Measurements from ENCODE around the gene OR2L2. TPM values are rescaled to one million over a fixed set of nuclear protein-coding genes. Genes with fewer than 3 reads are reported as not detected.

The OR2L2 gene
- under 1 TPM in 1 of 6 experiments, not detected in 5; 0.17 TPM for total RNA-seq
- long read RNA-seq: 0 reads

GRCh38 chr1:248029770-248030169, at the start of gene OR2L2:
Gene OR2L2 (plus strand): TSS chr1:248030070. CDS start chr1:248038268, 8,198 bp downstream.
- no peaks in the 10 kb centered on the region for H3K27me3 ChIP-seq
- H3K4me3 ChIP-seq: no peak within 1 kb of the TSS
- no peaks in the 10 kb centered on the region for H3K4me1 ChIP-seq
- TF ChIP-seq CTCF (IDR thresholded peaks at IDR 0.05) (no peak), POLR2A (IDR thresholded peaks at IDR 0.05) (no peak)
- no peak for ATAC-seq
- intact Hi-C loops (cut with DNase I): no loop called here
- H3K36me3 ChIP-seq: no peaks in the 10 kb centered on the region
- H3K27ac ChIP-seq: no peak within 1 kb of the TSS
- DNase-seq: no peak
- no peaks in the 10 kb centered on the region for H3K9me3 ChIP-seq
- 21% methylated on average over 2 of the region's 2 CpGs for WGBS (ENCODE audit: insufficient coverage, low coverage, low lambda C conversion rate, missing lambda C conversion rate)

DNA sequence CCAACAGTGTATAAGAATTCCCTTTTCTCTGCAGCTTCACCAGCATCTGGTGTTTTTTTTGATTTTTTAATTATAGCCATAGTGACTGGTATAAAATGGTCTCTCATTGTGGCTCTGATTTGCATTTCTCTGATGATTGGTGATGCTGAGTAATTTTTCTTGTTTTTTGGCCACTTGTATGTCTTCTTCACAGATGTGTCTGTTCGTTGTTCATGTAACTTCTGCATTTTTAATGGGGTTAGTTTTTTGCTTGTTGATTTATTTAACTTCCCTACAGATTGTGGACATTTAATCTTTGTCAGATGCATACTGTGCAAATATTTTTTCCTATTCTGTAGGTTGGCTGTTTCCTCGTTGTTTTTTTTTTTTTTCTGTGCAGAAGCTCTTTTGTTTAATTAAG, 36.9 kb upstream of the OR2L2 start:
- H3K27me3 ChIP-seq: no peaks in the 10 kb centered on the region
- WGBS (ENCODE audit: insufficient coverage, low coverage, low lambda C conversion rate, missing lambda C conversion rate): 13% methylated on average over 2 of the region's 2 CpGs
- no peak for DNase-seq
- H3K9me3 ChIP-seq: no peaks in the 10 kb centered on the region
- no peaks in the 10 kb centered on the region for H3K4me1 ChIP-seq
- ATAC-seq: no peak
- no peaks in the 10 kb centered on the region for H3K36me3 ChIP-seq
- H3K27ac ChIP-seq: no peak overlapping the region
- intact Hi-C loops (cut with DNase I): no loop called here
- H3K4me3 ChIP-seq: no peak overlapping the region
- no peak for TF ChIP-seq POLR2A (IDR thresholded peaks at IDR 0.05)
- no peak for TF ChIP-seq CTCF (IDR thresholded peaks at IDR 0.05)

GRCh38 chr1:247998811-247999210, 31.1 kb upstream of the OR2L2 start:
- WGBS (ENCODE audit: insufficient coverage, low coverage, low lambda C conversion rate, missing lambda C conversion rate): 41% methylated on average over 2 of the region's 2 CpGs
- H3K4me3 ChIP-seq: no peak overlapping the region
- H3K36me3 ChIP-seq: no peaks in the 10 kb centered on the region
- H3K9me3 ChIP-seq: no peaks in the 10 kb centered on the region
- ATAC-seq: no peak
- intact Hi-C loops (cut with DNase I): no loop called here
- no peaks in the 10 kb centered on the region for H3K27me3 ChIP-seq
- no peak for DNase-seq
- TF ChIP-seq POLR2A (IDR thresholded peaks at IDR 0.05): no peak
- no peak for TF ChIP-seq CTCF (IDR thresholded peaks at IDR 0.05)
- no peak overlapping the region for H3K27ac ChIP-seq
- H3K4me1 ChIP-seq: no peaks in the 10 kb centered on the region

- no peak overlapping the region for H3K27ac ChIP-seq
- H3K27me3 ChIP-seq: no peaks in the 10 kb centered on the region
- 68% methylated on average over 1 of the region's 1 CpG for WGBS (ENCODE audit: insufficient coverage, low coverage, low lambda C conversion rate, missing lambda C conversion rate)
- ATAC-seq (no peak), DNase-seq (no peak)
- intact Hi-C loops (cut with DNase I): no loop called here
- no peaks in the 10 kb centered on the region for H3K9me3 ChIP-seq
- H3K4me1 ChIP-seq: no peaks in the 10 kb centered on the region
- no peaks in the 10 kb centered on the region for H3K36me3 ChIP-seq
- TF ChIP-seq CTCF (IDR thresholded peaks at IDR 0.05) (no peak), POLR2A (IDR thresholded peaks at IDR 0.05) (no peak)
- no peak overlapping the region for H3K4me3 ChIP-seq
Measured at GRCh38 chr1:248000169-248000568, 29.7 kb upstream of the OR2L2 start.

DNA sequence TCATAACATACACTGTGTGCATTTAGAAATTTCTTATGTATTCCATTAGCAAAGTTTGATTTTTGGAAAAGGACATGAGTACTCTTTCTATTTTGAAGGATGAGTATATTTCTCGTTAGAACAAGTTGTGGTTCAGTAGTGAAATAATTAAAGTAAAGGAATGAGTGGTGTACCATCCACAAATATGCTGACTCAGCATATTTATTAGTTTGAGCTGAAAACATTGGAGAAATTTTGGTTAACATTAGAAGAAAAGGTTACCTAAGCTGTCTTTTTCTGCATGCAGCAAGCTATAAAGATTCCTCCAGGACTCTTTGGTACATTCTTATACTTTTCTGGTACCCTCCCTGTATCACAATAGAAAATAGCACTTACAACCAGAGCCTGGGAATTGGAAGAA, 22.1 kb upstream of the OR2L2 start:
- H3K27ac ChIP-seq: no peak overlapping the region
- intact Hi-C loops (cut with DNase I): no loop called here
- no peaks in the 10 kb centered on the region for H3K36me3 ChIP-seq
- DNase-seq: no peak
- no peak overlapping the region for H3K4me3 ChIP-seq
- H3K27me3 ChIP-seq: no peaks in the 10 kb centered on the region
- WGBS (ENCODE audit: insufficient coverage, low coverage, low lambda C conversion rate, missing lambda C conversion rate): 14% methylated on average over 1 of the region's 1 CpG
- ATAC-seq: no peak
- TF ChIP-seq CTCF (IDR thresholded peaks at IDR 0.05): no peak
- TF ChIP-seq POLR2A (IDR thresholded peaks at IDR 0.05): no peak
- no peaks in the 10 kb centered on the region for H3K9me3 ChIP-seq
- no peaks in the 10 kb centered on the region for H3K4me1 ChIP-seq

Data from right lobe of liver (tissue), 6 donors.